ENCODE data around the gene STRAP.

GRCh38 chr12:15868186-15868585 is 14.0 kb upstream of the STRAP start:
- TF ChIP-seq PKNOX1 (IDR thresholded peaks at IDR 0.05) (no peak), E4F1 (IDR thresholded peaks at IDR 0.05; ENCODE audit: borderline replicate concordance, partially characterized antibody) (no peak), EZH2 (IDR thresholded peaks at IDR 0.05; ENCODE audit: borderline replicate concordance, control insufficient read depth, low read depth, low read length) (no peak), EED (IDR thresholded peaks at IDR 0.05; ENCODE audit: low read depth) (no peak)

Data from GM12878 (cell line).